IMR-90 (cell line): ENCODE results near the gene SLC35F1.

Source experiments
- POLR2A ChIP-seq: IDR thresholded peaks from 2 replicates; pipeline ENCODE4 v1.6.1; 2012; ENCODE audit warnings: mild to moderate bottlenecking, low read depth, low read length
- RFX5 ChIP-seq: IDR thresholded peaks from 2 replicates; pipeline ENCODE4 v1.8.0; 2012; ENCODE audit warnings: low read depth, mild to moderate bottlenecking, low read length, moderate library complexity
- TF ChIP-seq, protein P1 (sequence below): conservative IDR thresholded peaks from 2 replicates; pipeline ENCODE4 v1.5.1; 2012; ENCODE audit warnings: mild to moderate bottlenecking, low read depth, low read length, improper control_type of control experiment

DNA sequence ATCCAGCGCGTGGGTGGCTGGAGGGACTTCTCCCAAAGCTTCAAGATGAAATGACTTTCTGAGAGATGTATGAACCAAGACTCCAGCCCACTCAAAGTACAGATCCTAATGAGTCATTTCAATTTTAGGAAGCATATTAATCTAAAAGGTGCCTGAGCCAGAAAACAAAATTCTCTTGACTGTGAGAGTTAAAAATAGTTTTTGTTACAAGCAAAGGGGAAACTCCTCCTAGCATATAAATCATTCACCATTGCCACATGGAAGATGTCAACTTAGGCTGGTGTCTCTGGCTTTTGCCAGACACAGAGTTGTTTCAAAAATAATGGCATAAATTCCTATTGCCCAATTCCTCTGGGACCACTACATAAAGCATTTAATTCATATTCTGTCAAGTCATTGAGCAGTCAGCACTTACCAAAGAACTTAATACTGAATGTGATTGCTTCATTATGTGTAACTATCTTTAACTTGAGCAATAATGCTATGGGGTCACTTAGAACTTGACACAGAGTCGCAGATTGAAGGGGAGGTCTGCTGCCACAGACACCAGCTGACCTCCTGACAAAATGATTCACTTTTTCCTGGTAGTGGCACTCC, 280.6 kb downstream of the SLC35F1 start:
- TF ChIP-seq POLR2A (no peak), RFX5 (no peak)
- TF ChIP-seq, protein P1, sequence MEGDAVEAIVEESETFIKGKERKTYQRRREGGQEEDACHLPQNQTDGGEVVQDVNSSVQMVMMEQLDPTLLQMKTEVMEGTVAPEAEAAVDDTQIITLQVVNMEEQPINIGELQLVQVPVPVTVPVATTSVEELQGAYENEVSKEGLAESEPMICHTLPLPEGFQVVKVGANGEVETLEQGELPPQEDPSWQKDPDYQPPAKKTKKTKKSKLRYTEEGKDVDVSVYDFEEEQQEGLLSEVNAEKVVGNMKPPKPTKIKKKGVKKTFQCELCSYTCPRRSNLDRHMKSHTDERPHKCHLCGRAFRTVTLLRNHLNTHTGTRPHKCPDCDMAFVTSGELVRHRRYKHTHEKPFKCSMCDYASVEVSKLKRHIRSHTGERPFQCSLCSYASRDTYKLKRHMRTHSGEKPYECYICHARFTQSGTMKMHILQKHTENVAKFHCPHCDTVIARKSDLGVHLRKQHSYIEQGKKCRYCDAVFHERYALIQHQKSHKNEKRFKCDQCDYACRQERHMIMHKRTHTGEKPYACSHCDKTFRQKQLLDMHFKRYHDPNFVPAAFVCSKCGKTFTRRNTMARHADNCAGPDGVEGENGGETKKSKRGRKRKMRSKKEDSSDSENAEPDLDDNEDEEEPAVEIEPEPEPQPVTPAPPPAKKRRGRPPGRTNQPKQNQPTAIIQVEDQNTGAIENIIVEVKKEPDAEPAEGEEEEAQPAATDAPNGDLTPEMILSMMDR = no peak
